NCI-H1436 treated with DMSO at 0.1 percent for 48 hours (cell line): ENCODE data around the gene ASB2.

Experiments
- DNase-seq: peaks from one replicate; lab custom pipeline; 2025; lab: John Stamatoyannopoulos, UW

The ASB2 gene

DNA sequence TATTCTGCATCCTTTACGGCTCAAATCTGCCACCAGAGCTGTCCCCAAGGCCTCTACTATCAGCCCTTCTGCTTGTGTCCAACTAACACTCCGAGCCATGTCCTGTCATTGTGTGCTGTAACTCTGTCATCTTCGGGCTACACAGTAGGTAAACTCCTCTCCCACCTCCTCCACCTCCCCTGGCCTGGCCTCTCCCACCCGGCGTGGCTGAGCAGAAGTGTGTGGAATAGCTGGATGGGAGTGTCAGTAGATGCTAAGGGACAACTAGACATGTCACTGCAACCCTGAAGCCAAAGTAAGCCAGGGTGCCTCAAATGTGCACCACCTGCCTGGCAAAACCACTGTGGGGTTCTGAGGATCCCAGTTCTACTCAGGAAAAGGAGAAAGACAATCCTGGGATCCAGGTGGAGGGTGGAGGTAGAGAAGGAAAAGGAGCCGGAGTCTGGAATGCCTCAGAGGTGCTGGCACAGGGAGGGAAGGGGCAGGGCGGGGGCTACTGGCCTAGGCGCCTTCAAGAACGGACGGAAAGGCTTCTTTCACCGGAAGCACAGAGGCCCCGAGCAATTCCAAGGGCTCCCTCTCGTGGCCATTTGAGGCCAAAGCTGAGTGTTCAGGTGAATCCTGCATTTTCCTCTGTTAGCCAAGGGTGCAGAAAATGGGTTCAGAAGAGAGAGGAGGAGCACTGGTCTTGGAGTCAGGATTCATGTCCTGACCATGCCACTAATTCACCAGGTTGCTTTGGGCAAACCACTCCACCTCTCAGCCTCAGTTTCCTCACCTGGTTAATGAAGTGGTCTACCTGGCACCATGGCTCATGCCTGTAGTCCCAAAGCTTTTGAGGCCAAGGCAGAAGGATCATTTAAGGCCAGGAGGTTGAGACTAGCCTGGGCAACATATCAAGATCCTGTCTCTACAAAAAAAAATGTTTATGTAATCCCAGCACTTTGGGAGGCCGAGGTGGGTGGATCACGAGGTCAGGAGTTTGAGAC lies 69.7 kb downstream of the ASB2 start:
- DNase-seq, result no peak

DNA sequence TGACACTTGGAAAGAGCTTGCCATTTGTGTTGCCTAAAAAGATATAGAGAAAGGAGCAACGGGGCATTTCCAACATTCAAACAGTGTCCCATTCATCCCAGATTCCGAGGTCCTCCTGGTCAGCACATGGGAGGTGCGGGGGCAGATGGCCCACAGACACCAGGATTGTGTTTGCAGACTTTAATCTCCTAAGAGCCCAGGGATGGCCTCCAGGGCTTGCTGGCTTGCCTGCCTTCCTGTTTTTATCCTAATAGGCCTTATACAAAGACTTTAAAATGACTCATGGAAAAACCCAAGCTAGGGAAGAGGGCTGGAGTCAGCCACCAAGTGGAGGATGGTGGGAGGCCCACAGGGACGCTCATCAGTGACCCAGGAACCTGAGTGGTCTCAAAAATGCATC lies 70.7 kb downstream of the ASB2 start:
- DNase-seq, result no peak

DNA sequence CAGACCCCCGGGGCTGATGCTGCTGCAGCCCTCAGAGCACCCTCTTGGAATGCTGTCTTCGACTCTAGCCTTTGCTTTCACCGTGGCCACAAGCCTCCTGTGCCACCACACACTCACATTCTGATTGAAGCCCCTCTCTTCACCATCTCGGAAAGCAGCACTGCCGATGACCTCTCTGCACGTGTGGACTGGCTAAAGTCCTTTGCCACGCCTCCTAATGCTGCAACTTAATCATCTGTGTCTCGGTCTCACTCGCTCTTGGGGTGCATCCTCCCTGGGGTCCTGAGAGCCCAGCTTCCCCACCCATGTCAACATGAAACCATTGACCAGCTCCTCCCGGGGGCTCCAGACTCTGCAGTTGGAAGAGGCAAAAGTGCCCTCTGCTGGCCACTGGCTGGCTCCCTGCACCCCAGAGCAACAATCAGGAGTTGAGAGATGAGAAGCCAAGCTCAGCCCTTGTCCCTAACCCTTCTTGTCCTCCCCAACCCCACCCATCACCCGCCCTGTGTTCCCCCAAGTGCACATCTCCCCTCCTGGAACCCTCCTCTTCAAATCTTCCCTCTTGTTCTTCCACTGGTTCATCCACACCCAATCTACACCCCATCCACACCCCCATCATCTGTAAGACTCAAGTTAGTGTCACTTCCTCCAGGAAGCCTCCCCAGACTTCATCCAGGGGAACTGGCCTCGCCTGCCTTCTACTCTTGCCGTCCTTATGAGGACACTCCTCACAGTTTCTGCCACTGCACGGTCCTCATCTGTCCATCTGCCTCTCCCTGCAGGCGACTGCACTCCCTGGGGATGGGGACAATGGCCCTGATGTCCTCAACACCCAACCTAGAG lies 72.8 kb downstream of the ASB2 start:
- DNase-seq, result no peak

DNA sequence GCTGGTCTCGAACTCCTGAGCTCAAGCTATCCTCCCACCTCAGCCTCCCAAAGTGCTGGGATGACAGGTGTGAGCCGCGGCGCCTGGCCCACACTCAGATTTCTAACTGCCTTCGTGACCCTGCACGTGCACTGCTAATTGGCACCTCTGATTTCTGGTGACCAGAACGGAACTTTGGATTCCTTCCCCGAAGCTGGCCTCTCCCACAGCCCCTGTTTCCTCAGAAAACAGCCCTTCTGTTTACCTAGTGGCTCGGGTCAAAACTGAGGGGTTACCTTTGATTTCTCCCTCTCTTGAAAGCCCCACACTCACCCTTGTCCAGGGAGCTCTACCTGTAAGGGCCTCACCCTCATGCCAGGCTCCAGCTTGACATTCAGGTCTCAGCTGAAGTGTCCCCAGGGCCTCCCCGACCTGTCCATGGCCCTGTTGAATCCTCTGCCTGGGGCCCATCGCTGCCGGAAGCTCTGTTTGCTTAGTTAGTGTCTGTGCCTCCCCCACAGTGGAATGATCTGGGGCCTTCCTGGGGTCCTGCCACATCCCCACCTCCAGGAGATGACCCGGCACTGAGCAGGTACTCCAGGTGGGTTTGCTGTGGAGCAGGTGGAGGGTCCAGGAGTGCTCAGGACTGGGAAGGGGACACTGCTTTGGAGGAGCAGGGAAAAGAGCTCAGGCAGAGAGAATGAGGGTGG lies 73.6 kb downstream of the ASB2 start:
- DNase-seq, result no peak

DNA sequence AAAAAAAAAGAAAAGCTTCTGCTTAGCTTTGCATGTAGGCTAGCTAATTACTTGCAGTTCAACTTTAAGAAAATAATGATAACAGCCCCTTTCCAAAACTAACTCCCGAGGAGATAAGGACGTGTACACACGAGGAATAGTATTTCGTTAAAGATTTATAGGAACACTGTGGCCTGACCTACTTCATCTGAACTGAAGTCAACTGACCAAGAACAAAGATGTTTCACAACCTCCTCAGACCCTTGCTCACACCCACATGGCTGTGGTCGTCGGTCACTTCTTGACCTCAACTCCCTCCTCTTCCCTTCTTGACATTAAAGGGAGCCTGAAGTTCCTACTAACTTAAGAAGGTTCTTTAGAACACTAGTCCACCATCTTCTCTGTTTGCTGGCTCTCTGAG lies 74.6 kb downstream of the ASB2 start:
- no peak for DNase-seq

DNA sequence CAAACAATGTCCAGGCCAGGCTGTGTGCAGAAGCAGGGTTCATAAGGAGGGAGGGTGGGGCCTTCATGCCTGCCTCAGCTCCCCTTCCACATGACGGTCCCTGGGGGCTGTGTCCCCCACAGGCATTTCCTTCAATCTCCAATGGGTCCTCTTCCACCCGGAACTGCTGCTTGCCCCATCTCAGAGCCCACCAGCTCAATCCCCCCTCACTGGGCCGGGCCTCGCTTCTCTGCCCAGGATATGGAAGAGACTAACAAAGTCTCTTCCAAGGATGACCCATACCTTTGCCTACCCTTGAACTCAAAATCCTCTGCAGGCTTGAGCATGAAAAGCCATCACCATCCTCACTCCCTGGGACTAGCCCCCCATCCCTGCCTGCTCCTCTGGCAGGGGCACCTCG lies 77.6 kb downstream of the ASB2 start:
- DNase-seq, result no peak

DNA sequence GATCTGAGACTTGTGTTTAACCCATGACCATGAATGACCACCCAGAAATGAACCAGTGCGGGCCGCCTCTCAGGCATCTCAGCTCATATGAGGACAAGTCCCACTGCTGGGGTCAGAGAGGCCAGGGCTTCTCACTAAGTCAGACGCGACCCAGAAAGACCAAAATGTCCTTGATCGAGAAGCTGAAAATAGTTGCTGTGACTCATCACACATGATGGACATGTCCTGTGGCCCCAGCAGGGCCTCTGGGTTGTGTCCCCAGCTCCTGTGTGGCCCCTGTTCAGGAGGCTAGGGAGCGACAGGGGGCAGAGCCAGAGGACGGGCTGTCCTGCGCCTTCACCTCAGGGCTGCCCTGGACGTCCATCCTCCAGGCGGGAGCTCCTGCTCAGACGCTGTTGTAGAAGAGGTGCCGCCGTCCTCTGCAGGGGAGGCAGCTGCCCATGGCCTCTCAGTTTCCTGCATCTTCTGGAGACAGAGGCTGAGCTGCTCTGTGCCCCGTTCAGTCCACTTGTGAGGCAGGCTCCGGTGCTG lies 78.2 kb downstream of the ASB2 start:
- DNase-seq, result no peak

DNA sequence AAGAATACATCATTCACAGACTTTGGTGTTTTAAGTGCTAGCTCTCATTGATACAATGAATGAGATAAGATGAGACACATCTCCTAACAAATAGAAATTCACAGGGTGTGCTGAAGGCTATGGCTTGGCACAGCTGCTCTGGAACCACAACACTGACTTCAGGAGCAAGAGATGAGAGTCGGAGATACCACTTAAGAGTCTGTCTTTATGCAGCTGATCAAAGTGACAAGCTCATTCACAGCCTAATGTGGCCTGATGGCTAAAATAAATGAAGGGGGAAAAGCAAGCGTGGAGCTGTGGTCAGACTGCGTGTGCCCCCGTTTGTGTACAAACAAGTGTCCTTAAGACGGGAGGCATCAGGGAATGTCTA lies 78.9 kb downstream of the ASB2 start:
- no peak for DNase-seq

DNA sequence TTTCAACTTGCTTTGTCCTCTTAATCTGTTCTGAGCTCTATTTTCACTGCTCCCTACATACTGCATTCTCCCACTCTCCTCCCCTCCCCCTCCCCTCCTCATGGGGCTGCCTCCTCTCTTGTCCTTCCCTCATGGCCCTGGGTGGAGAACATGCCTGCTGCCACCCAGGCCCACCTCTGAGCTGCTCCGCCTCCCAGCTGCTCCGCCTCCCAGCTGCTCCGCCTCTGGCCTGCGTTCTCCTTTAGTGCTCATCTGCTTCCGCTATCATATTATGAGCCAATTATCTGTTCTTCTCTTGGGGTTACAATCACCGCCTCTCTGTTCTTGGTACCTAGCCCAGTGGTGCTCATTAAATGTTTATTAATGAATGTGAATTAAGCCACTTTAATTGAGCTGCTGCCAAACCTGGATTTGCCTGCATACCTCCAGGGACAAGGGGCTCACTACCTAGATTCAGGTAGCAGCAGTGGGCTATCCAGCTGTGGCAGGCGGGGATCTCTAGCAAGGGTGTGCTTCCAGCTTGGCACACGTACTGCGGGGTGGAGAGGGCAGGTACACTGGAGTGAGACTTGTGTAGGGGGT lies 81.3 kb downstream of the ASB2 start:
- no peak for DNase-seq

DNA sequence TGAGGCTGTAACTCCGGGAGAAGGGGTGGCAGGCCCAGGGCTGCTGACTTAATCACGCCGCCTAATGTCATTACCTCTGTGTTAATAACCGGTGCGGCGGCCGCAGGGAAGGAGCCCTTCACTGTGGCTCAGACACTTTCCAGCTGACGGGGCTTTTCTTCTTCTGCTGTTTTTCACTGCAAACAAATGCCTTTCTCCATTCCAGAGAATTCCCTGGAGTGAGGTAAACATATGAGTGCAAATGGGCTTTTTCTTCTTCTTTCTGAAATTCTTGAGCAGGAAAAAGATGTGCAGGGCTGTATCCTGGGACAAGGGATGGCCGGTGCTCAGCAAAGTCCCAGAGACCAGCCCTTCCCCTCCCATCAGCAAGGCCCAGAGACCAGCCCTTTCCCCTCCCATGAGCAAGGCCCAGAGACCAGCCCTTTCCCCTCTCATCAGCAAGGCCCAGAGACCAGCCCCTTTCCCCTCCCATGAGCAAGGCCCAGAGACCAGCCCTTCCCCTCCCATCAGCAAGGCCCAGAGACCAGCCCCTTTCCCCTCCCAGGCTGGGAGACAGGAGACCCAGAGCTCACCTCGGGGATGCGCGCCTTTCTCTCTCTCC lies 82.6 kb downstream of the ASB2 start:
- no peak for DNase-seq

DNA sequence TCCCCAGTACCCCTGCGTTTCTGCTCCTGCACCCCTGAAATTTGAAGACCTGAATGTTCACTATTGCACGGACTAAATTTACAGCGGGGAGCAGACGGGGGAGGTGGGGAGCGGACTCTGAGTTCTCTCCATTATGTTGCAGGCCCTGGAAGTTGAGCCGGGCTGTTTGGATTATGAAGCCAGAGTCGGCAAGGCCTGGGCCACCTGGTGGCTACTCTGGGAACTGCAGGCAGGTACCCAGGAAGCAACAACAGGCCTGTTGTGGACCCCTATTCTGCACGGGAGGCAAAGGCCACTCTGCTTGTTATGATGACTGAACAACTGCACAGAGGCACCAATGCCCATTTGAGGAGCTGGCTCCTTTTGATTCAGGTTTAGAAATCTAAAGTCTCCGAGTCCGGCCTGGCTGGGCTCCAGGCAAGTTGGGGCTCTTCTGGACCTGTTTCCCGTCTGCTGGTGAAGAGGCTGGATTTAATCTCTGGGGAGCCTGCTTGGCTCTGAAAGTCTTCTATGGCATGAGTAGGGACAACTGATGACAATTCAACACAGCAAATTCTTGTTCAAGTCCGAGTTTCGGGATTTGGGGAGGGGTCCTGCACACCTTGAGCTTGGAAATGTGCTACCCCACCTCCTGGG lies 83.3 kb downstream of the ASB2 start:
- no peak for DNase-seq

DNA sequence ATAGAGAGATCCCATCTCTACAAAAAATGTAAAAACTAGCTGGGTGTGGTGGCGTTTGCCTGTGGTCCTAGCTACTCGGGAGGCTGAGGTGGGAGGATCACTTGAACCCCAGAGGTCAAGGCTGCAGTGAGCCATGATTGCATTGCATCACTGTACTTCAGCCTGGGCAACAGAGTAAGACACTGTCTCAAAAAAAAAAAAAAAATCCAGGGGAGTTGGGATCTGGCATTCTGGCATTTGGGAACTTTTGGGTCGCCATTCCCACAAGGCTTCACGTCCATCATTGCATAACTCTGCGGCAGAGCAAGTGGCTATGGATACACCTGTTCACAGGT lies 83.9 kb downstream of the ASB2 start:
- no peak for DNase-seq

DNA sequence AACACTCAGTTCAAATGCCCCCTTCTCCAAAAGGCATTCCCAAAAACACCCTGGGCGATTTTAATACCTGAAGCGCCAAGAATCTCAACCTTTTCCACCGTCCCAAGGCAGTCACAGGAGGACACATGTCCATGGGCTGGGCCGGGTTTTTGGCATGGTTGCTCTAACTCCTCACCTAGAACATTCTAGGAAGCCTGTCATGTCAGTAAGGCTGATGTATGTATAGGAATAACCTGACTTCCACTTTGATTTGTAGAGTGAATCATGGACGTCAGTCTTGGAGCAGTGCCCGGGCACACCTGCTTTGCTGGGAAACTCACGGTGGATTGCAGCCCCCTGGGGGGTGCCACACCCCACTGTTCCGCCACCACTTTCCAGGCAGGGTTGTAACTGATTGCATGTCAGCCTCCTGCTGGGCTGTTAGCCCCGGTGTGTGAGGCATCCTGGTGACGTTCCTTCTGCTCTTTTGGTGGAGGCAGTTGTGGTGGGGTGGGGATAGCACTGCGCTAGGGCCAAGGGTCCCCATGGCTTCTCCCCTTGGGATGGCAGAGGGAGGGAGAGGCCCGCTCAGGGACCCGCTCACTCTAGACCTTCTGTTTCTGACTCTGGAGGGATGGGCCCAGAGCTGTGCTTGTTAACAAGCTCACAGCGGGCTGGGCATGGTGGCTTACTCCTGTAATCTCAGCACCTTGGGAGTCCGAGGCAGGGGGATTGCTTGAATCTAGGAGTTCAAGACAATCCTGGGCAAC lies 84.4 kb downstream of the ASB2 start:
- no peak for DNase-seq

DNA sequence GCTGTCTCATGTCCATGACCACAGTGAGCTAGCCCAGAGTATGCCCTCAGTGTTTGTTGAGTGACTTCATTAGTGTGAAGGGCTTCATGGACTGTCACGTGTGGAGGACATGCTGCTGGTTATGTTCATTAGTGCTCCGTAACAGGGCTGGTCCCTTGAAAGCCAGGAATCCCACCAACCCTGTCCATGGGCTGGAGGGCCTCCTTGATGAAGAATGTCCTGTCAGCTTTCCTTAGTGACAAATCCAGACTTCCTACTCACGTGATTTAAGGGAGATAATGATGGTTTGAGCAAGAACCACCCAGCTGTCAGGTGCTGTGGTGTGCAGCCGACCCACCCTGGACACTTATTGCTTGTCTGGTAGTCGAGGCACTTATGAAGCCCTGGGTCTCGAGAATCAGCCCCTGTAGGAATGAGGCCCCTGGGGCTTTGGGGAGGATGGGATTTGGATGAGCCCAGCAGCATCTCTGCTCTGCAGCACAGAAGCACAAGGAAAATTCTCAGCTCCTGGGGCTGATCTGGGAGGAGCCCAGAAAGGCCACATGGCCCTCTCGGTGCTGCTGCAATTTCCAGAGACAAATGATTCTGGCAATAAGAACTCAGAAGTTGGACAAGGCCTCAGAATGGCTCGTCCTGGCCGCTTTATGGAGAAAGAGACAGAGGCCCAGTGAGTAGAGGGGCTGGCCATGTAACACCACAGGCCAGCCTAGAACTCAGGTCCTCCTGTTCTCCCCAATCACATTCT lies 86.5 kb downstream of the ASB2 start:
- no peak for DNase-seq

DNA sequence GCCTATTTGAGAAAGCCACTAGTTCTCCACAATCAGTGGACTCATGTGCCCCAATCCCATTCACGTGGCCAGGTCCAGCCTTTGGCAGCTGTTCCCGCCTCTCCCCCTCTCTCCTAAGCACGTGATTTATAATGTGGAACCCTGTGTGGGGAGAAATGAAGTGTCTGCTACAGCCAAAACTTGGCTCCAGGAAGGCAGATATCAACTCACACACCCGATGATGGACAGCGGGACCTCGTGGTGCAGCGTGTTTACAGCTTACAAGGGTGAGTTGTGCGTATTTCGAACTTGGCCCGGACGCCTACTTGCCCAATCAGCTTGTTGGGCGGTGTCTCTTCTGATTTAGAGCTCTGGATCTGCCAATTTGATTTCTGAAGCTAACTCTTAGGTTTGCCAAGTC lies 87.4 kb downstream of the ASB2 start:
- DNase-seq, result no peak

DNA sequence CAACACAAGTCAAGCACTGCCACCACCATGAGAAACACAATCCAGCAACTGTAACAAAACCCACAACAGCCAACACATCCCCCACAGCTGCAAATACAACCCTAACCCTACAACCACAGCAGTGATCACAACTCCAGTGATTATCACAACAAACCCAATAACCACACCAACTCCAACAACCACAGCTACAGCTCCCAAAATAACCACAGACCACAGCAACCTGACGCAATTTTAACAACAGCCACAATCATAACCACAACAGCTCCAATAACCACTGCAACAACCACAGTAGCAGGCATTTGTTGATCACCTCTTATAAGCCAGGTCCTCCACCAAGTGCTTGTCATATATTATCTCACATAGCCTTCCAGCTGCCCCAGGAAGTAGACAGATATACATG lies 91.4 kb downstream of the ASB2 start:
- no peak for DNase-seq
